Trophoblast cell (in vitro differentiated cells and primary cell): ENCODE measurements around the gene PATZ1.

Source experiments
- DNase-seq, 2 donors: peaks; one replicate each; pipeline ENCODE4 v3.0.0-alpha.2; 2016
- H2AFZ ChIP-seq: 2 replicates; pipeline ENCODE4 v1.6.1; 2013; ENCODE audit warnings: low read length, moderate library complexity, mild to moderate bottlenecking; ENCODE audit not compliant: insufficient read depth, poor library complexity
- H2AK5ac ChIP-seq: 2 replicates; pipeline ENCODE4 v1.6.1; 2013; ENCODE audit warnings: mild to moderate bottlenecking, low read length
- H2BK120ac ChIP-seq: 2 replicates; pipeline ENCODE4 v1.6.1; 2013; ENCODE audit warnings: low read length, mild to moderate bottlenecking, moderate library complexity; ENCODE audit not compliant: insufficient read depth, poor library complexity
- H2BK12ac ChIP-seq: 2 replicates; pipeline ENCODE4 v1.6.1; 2013; ENCODE audit warnings: mild to moderate bottlenecking, low read length, moderate library complexity
- H2BK5ac ChIP-seq: 2 replicates; pipeline ENCODE4 v1.6.1; 2013; ENCODE audit warnings: low read length, low read depth, moderate library complexity, mild to moderate bottlenecking; ENCODE audit not compliant: poor library complexity
- H3K14ac ChIP-seq: 2 replicates; pipeline ENCODE4 v1.6.1; 2013; ENCODE audit warnings: mild to moderate bottlenecking, low read length
- H3K18ac ChIP-seq: 2 replicates; pipeline ENCODE4 v1.6.1; 2013; ENCODE audit warnings: mild to moderate bottlenecking, low read length
- H3K23ac ChIP-seq: 2 replicates; pipeline ENCODE4 v1.6.1; 2013; ENCODE audit warnings: low read length
- H3K27ac ChIP-seq: 2 replicates; pipeline ENCODE4 v1.5.1; 2013; ENCODE audit warnings: low read depth, mild to moderate bottlenecking, inconsistent platforms, low read length, moderate library complexity
- H3K27me3 ChIP-seq: 2 replicates; pipeline ENCODE4 v1.6.1; 2013; ENCODE audit warnings: inconsistent platforms, mild to moderate bottlenecking, low read length, moderate library complexity; ENCODE audit not compliant: insufficient read depth
- H3K36me3 ChIP-seq, 2 experiments: 1 replicate in 1 of 2; 2 replicates in 1 of 2; pipeline ENCODE4 v1.6.1; 2013; ENCODE audit warnings: low read length in 2 of 2, mild to moderate bottlenecking in 2 of 2, moderate library complexity in 1 of 2; ENCODE audit not compliant: insufficient read depth in 2 of 2, control insufficient read depth in 1 of 2
- H3K4ac ChIP-seq: 2 replicates; pipeline ENCODE4 v1.6.1; 2013; ENCODE audit warnings: low read depth, mild to moderate bottlenecking, low read length, moderate library complexity
- H3K4me1 ChIP-seq, 2 experiments: 1 replicate in 1 of 2; 2 replicates in 1 of 2; pipeline ENCODE4 v1.6.1; 2013; ENCODE audit warnings: low read length in 2 of 2, mild to moderate bottlenecking in 2 of 2, moderate library complexity in 1 of 2; ENCODE audit not compliant: insufficient read depth in 2 of 2, control insufficient read depth in 1 of 2
- H3K4me2 ChIP-seq: 2 replicates; pipeline ENCODE4 v1.6.1; 2013; ENCODE audit warnings: inconsistent platforms, mild to moderate bottlenecking, low read length, moderate library complexity
- H3K4me3 ChIP-seq: 2 replicates; pipeline ENCODE4 v1.5.1; 2013; ENCODE audit warnings: mild to moderate bottlenecking, low read depth, low read length, inconsistent platforms
- H3K79me1 ChIP-seq: one replicate; pipeline ENCODE4 v1.6.1; 2013; ENCODE audit warnings: low read length
- H3K79me2 ChIP-seq: 2 replicates; pipeline ENCODE4 v1.6.1; 2013; ENCODE audit warnings: low read length, mild to moderate bottlenecking; ENCODE audit not compliant: control insufficient read depth, insufficient read depth, poor library complexity
- H3K9ac ChIP-seq: 2 replicates; pipeline ENCODE4 v1.6.1; 2013; ENCODE audit warnings: mild to moderate bottlenecking, low read length
- H3K9me3 ChIP-seq: 2 replicates; pipeline ENCODE4 v1.6.1; 2013; ENCODE audit warnings: low read depth, mild to moderate bottlenecking, control low read depth, inconsistent platforms, low read length; ENCODE audit not compliant: insufficient read depth
- H4K12ac ChIP-seq: 2 replicates; pipeline ENCODE4 v1.6.1; 2013; ENCODE audit warnings: low read depth, mild to moderate bottlenecking, low read length, moderate library complexity
- H4K8ac ChIP-seq: 2 replicates; pipeline ENCODE4 v1.6.1; 2013; ENCODE audit warnings: low read depth, mild to moderate bottlenecking, low read length, moderate library complexity
- H4K91ac ChIP-seq: one replicate; pipeline ENCODE4 v1.6.1; 2013; ENCODE audit warnings: low read depth, mild to moderate bottlenecking, low read length, moderate library complexity
- WGBS: extraction: QIAGEN DNeasy Blood & Tissue Kit; methylation state at CpG from one replicate; pipeline ENCODE4 v1.1.7; 2013; ENCODE audit warnings: missing lambda C conversion rate; ENCODE audit not compliant: insufficient read length, insufficient coverage; ENCODE audit errors: extremely low coverage; 5-methylcytosine and 5-hydroxymethylcytosine counted together

Gene PATZ1

GRCh38 chr22:31286360-31287255, 59.5 kb downstream of the PATZ1 start:
- Histone ChIP-seq H2BK120ac (no peak overlapping the region), H2AK5ac (no peak overlapping the region), H3K79me1 (peaks cover 12% of the 10 kb centered on the region), H3K9ac (no peak overlapping the region), H3K18ac (no peak overlapping the region), H3K4ac (no peak overlapping the region), H4K91ac (no peak overlapping the region), H3K14ac (no peak overlapping the region), H3K4me2 (no peak overlapping the region), H2BK12ac (no peak overlapping the region), H4K12ac (no peak overlapping the region), H3K27ac (peak overlapping the region; percentile 44), H4K8ac (no peak overlapping the region), H3K23ac (no peak overlapping the region), H3K4me1 (peaks cover 16 to 23% of the 10 kb centered on the region in 2 experiments), H2BK5ac (no peak overlapping the region), H3K36me3 (peaks cover 2 to 7% of the 10 kb centered on the region in 2 experiments), H3K4me3 (no peak overlapping the region), H3K27me3 (no peaks in the 10 kb centered on the region), H2AFZ (no peak overlapping the region), H3K9me3 (no peaks in the 10 kb centered on the region), H3K79me2 (no peaks in the 10 kb centered on the region)
- DNase-seq: no peak
- WGBS: no CpG with 5 or more reads among the region's 8 CpGs

GRCh38 chr22:31284281-31285155, 61.6 kb downstream of the PATZ1 start:
- H3K9ac ChIP-seq: no peak overlapping the region
- H2BK5ac ChIP-seq: no peak overlapping the region
- H2BK120ac ChIP-seq: no peak overlapping the region
- H3K4me3 ChIP-seq: no peak overlapping the region
- H4K91ac ChIP-seq: no peak overlapping the region
- no peaks in the 10 kb centered on the region for H3K79me2 ChIP-seq
- no peaks in the 10 kb centered on the region for H3K9me3 ChIP-seq
- H3K27me3 ChIP-seq: no peaks in the 10 kb centered on the region
- H2AK5ac ChIP-seq: no peak overlapping the region
- H4K12ac ChIP-seq: no peak overlapping the region
- no peak overlapping the region for H3K27ac ChIP-seq
- no peak overlapping the region for H3K4ac ChIP-seq
- peaks cover 4 to 19% of the 10 kb centered on the region in 2 experiments for H3K36me3 ChIP-seq
- H3K4me1 ChIP-seq: peaks cover 8 to 10% of the 10 kb centered on the region in 2 experiments
- WGBS: no CpG with 5 or more reads among the region's 3 CpGs
- H3K18ac ChIP-seq: no peak overlapping the region
- H3K23ac ChIP-seq: no peak overlapping the region
- no peak for DNase-seq
- H2AFZ ChIP-seq: no peak overlapping the region
- H3K79me1 ChIP-seq: peaks cover under 1% of the 10 kb centered on the region
- H2BK12ac ChIP-seq: no peak overlapping the region
- no peak overlapping the region for H4K8ac ChIP-seq
- H3K4me2 ChIP-seq: no peak overlapping the region
- H3K14ac ChIP-seq: no peak overlapping the region

GRCh38 chr22:31282748-31283468, 63.2 kb downstream of the PATZ1 start:
- H3K4ac ChIP-seq: no peak overlapping the region
- peak in 1 of 2 donors; percentile 38 for DNase-seq
- no peak overlapping the region for H2BK120ac ChIP-seq
- H2AFZ ChIP-seq: no peak overlapping the region
- H3K27me3 ChIP-seq: no peaks in the 10 kb centered on the region
- no peak overlapping the region for H3K18ac ChIP-seq
- H2BK12ac ChIP-seq: no peak overlapping the region
- H3K14ac ChIP-seq: no peak overlapping the region
- peaks cover 5 to 10% of the 10 kb centered on the region in 2 experiments for H3K4me1 ChIP-seq
- H4K8ac ChIP-seq: peak overlapping the region; percentile 16
- no peak overlapping the region for H4K12ac ChIP-seq
- no peak overlapping the region for H3K27ac ChIP-seq
- H3K4me3 ChIP-seq: no peak overlapping the region
- H2AK5ac ChIP-seq: no peak overlapping the region
- H4K91ac ChIP-seq: no peak overlapping the region
- no peaks in the 10 kb centered on the region for H3K79me1 ChIP-seq
- H3K36me3 ChIP-seq: peaks cover 19 to 34% of the 10 kb centered on the region in 2 experiments
- H2BK5ac ChIP-seq: no peak overlapping the region
- H3K9me3 ChIP-seq: no peaks in the 10 kb centered on the region
- no peak overlapping the region for H3K23ac ChIP-seq
- WGBS: no CpG with 5 or more reads among the region's 8 CpGs
- H3K9ac ChIP-seq: no peak overlapping the region
- H3K4me2 ChIP-seq: no peak overlapping the region
- no peaks in the 10 kb centered on the region for H3K79me2 ChIP-seq

GRCh38 chr22:31281733-31282132, 64.4 kb downstream of the PATZ1 start:
- H3K4me3 ChIP-seq: no peak overlapping the region
- H3K79me2 ChIP-seq: no peaks in the 10 kb centered on the region
- H3K9me3 ChIP-seq: no peaks in the 10 kb centered on the region
- no peak for DNase-seq
- H2AFZ ChIP-seq: no peak overlapping the region
- H3K4me2 ChIP-seq: no peak overlapping the region
- no peak overlapping the region for H3K9ac ChIP-seq
- no peak overlapping the region for H2AK5ac ChIP-seq
- no peak overlapping the region for H2BK120ac ChIP-seq
- H3K4me1 ChIP-seq: peaks cover 5 to 10% of the 10 kb centered on the region in 2 experiments
- H3K27ac ChIP-seq: no peak overlapping the region
- no peak overlapping the region for H2BK5ac ChIP-seq
- H4K12ac ChIP-seq: no peak overlapping the region
- H3K14ac ChIP-seq: no peak overlapping the region
- no CpG with 5 or more reads among the region's 4 CpGs for WGBS
- H3K36me3 ChIP-seq: peaks cover 25 to 41% of the 10 kb centered on the region in 2 experiments
- H3K23ac ChIP-seq: no peak overlapping the region
- H3K79me1 ChIP-seq: no peaks in the 10 kb centered on the region
- H4K8ac ChIP-seq: no peak overlapping the region
- no peak overlapping the region for H4K91ac ChIP-seq
- H3K18ac ChIP-seq: no peak overlapping the region
- no peak overlapping the region for H3K4ac ChIP-seq
- H2BK12ac ChIP-seq: no peak overlapping the region
- no peaks in the 10 kb centered on the region for H3K27me3 ChIP-seq
